ENCODE measurements around the gene ACIN1. TPM values are rescaled to one million over a fixed set of nuclear protein-coding genes. Genes with fewer than 3 reads are reported as not detected.
A peak's percentile ranks its signal among the peaks of the same experiment; 100 is the strongest.
"Not testable (repeated sequence)": the region's sequence is repeated elsewhere in the genome, so short reads cannot be mapped to it uniquely, and the experiment has no call there.

Gene ACIN1
- total RNA-seq, 1 experiment from 2014 or later: 79.3 TPM

- DNase-seq (ENCODE audit: low read depth): no peak
These were observed 30.1 kb upstream of the ACIN1 start for GRCh38 chr14:23125011-23125410.

GRCh38 chr14:23124337-23124954 lies 29.5 kb upstream of the ACIN1 start:
- DNase-seq (ENCODE audit: low read depth): no peak

GRCh38 chr14:23123419-23123818 lies 28.5 kb upstream of the ACIN1 start:
- DNase-seq (ENCODE audit: low read depth): peak; percentile 29

GRCh38 chr14:23122086-23122485 lies 27.1 kb upstream of the ACIN1 start:
- no peak for DNase-seq (ENCODE audit: low read depth)

- DNase-seq (ENCODE audit: low read depth): peak; percentile 87
These were observed 26.4 kb upstream of the ACIN1 start for GRCh38 chr14:23121361-23121771.

- peak; percentile 94 for DNase-seq (ENCODE audit: low read depth)
These were observed 25.8 kb upstream of the ACIN1 start for GRCh38 chr14:23120541-23121251.

GRCh38 chr14:23119363-23120327 lies 24.7 kb upstream of the ACIN1 start:
- no peak for DNase-seq (ENCODE audit: low read depth)

- no peak for DNase-seq (ENCODE audit: low read depth)
These were observed 23.8 kb upstream of the ACIN1 start, which contains the start of gene CEBPE for GRCh38 chr14:23118506-23119362. CEBPE (minus strand) TSS chr14:23119255; CDS start chr14:23119091, 164 bp downstream.

GRCh38 chr14:23117371-23118020 lies 22.6 kb upstream of the ACIN1 start:
- DNase-seq (ENCODE audit: low read depth): no peak

GRCh38 chr14:23115918-23116317 lies 21.0 kb upstream of the ACIN1 start:
- no peak for DNase-seq (ENCODE audit: low read depth)

- DNase-seq (ENCODE audit: low read depth): peak; percentile 94
These were observed 20.2 kb upstream of the ACIN1 start for GRCh38 chr14:23115039-23115731.

GRCh38 chr14:23114669-23115038 lies 19.7 kb upstream of the ACIN1 start:
- DNase-seq (ENCODE audit: low read depth): no peak

- DNase-seq (ENCODE audit: low read depth): no peak
These were observed 19.2 kb upstream of the ACIN1 start for GRCh38 chr14:23114120-23114458.

- no peak for DNase-seq (ENCODE audit: low read depth)
These were observed 18.6 kb upstream of the ACIN1 start for GRCh38 chr14:23113431-23114119.

- no peak for DNase-seq (ENCODE audit: low read depth)
These were observed 17.6 kb upstream of the ACIN1 start for GRCh38 chr14:23112359-23113178.

- DNase-seq (ENCODE audit: low read depth): no peak
These were observed 15.8 kb upstream of the ACIN1 start for GRCh38 chr14:23110579-23111365.

GRCh38 chr14:23109769-23110168 lies 14.8 kb upstream of the ACIN1 start:
- no peak for DNase-seq (ENCODE audit: low read depth)

- DNase-seq (ENCODE audit: low read depth): not testable (repeated sequence)
These were observed 13.2 kb upstream of the ACIN1 start for GRCh38 chr14:23108169-23108568.
